Thyroid gland (tissue), 4 donors: ENCODE measurements around the gene GYPA. TPM values are rescaled to one million over a fixed set of nuclear protein-coding genes. Genes with fewer than 3 reads are reported as not detected.
"Not testable (repeated sequence)": the region's sequence is repeated elsewhere in the genome, so short reads cannot be mapped to it uniquely, and the experiment has no call there.

Experiments used
- DNase-seq, 2 donors: peaks; one replicate each; pipeline ENCODE4 v3.0.0-alpha.2; 2019
- H3K27ac ChIP-seq, 3 donors: fragments of 200-600 bp; sonication (generic); 1 replicate in 2 of 3; 2 replicates in 1 of 3; pipeline ENCODE4 v1.5.1; 2016 to 2019; ENCODE audit warnings: mild to moderate bottlenecking in 1 of 3, moderate library complexity in 1 of 3
- H3K27me3 ChIP-seq: fragments of 200-600 bp; sonication (generic); one replicate; pipeline ENCODE4 v1.5.1; 2019
- H3K36me3 ChIP-seq, 2 donors: fragments of 200-600 bp; sonication (generic); one replicate each; pipeline ENCODE4 v1.5.1; 2016 to 2019
- H3K4me1 ChIP-seq, 2 donors: fragments of 200-600 bp; sonication (generic); one replicate each; pipeline ENCODE4 v1.5.1; 2017 to 2019
- H3K4me3 ChIP-seq, 3 donors: fragments of 200-600 bp; sonication (generic); replicated peaks in 1 of 3; 1 replicate in 2 of 3; 2 replicates in 1 of 3; pipeline ENCODE4 v1.5.1; 2016; ENCODE audit warnings: mild to moderate bottlenecking in 1 of 3
- H3K9me3 ChIP-seq: fragments of 200-600 bp; sonication (generic); one replicate; pipeline ENCODE4 v1.5.1; 2017
- WGBS, 2 donors: methylation state at CpG; one replicate each; pipeline ENCODE4 v1.1.5; 2017; 5-methylcytosine and 5-hydroxymethylcytosine counted together
- intact Hi-C: fragments of 100-400 bp; cut with DNase I; formaldehyde crosslinking; loops from one replicate; pipeline ENCODE4 v1.15.1; 2023
- total RNA-seq, 4 donors: library from RNA; depleted of rRNA; stranded (reverse); fragments of >200 nt; gene quantifications; one replicate each; pipeline ENCODE4 v1.2.3, GENCODE V29; 2016

Gene GYPA
- total RNA-seq, 4 donors from 2014 or later, result not detected

DNA sequence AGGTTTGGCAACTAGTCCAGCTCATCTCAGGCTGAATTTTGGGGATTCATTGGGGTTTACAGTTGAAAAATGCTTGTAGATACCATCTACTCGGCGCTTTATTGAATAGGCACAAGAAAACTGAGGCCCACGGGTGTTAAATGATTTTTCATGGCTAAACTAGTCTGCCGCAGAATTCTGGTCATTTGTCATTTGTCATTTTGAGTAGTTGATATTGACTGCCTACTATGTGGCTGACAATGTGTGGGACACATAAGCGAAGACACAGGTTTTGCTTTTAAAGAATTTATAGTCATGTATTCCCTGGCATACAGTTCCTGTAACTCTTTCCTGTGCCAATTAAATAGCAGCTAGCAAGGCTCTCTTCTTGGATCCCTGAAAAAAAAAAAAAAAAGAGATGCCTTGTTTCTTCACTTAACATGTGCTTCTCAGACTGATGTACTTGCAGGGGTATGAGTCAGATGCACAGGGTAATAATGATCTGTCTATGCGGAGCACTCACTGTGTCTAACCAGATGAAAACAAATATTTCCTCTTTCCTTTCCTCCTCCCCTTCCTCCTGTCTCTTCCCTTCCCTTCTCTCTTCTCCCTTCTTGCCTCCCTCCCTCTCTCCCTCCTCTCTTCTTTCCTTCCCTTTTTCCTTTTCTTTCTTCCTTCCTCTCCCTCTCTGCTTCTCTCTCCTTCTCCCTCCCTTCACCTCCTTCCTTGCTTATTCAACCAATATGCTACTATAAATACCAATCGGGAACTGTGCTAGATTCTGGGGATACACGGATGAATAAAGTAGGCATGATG, 3.2 kb downstream of the GYPA start:
- DNase-seq, H3K27ac ChIP-seq, H3K9me3 ChIP-seq, H3K27me3 ChIP-seq, H3K4me1 ChIP-seq, intact Hi-C loops, H3K4me3 ChIP-seq, H3K36me3 ChIP-seq: not testable (repeated sequence)
- WGBS, 2 donors, result 90 to 91% methylated on average over 8 of the region's 8 CpGs

DNA sequence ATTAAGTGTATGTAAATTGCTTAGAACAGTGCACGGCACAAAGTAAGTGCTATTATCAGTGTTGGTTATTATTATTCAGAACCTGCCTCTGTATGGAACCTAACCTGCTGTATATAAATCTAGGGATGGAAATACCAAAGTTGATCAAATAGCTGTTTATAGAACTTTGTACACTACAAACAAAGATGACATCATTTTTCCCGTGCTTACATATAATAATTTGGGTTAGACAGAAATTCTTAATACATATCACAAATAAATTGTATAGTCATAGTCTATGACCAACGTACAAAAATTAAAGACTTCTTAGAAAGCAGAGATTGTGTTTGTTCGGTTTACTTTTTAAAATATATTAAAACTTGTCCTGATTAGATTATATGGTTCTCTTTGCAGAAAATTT, 4.3 kb downstream of the GYPA start:
- H3K27ac ChIP-seq, H3K4me1 ChIP-seq, H3K9me3 ChIP-seq, H3K36me3 ChIP-seq, H3K27me3 ChIP-seq, DNase-seq, H3K4me3 ChIP-seq, intact Hi-C loops: not testable (repeated sequence)
- 90 to 95% methylated on average over 4 of the region's 4 CpGs for WGBS, 2 donors

DNA sequence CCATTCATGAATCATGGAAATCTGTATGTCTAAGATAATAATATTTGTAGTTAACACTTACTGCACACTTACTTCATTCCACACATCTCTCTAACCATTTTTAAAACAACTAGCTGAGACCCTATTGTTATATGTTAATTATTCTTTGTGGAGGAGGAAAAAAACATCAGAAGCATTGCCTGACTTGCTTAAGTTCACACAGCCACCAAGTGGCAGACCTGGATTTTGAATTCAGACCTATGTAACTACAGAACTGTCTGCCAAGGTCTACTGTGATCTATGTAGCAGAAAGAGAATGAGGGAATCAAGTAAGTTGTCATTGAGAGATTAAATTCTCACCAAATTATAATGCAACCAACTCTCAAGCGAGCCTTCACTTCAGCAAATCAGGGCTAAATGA, 10.4 kb downstream of the GYPA start:
- DNase-seq, H3K27me3 ChIP-seq, intact Hi-C loops, H3K36me3 ChIP-seq, H3K4me1 ChIP-seq, H3K27ac ChIP-seq, H3K9me3 ChIP-seq, H3K4me3 ChIP-seq: not testable (repeated sequence)
- WGBS, 2 donors, result 87 to 96% methylated on average over 1 of the region's 1 CpG

DNA sequence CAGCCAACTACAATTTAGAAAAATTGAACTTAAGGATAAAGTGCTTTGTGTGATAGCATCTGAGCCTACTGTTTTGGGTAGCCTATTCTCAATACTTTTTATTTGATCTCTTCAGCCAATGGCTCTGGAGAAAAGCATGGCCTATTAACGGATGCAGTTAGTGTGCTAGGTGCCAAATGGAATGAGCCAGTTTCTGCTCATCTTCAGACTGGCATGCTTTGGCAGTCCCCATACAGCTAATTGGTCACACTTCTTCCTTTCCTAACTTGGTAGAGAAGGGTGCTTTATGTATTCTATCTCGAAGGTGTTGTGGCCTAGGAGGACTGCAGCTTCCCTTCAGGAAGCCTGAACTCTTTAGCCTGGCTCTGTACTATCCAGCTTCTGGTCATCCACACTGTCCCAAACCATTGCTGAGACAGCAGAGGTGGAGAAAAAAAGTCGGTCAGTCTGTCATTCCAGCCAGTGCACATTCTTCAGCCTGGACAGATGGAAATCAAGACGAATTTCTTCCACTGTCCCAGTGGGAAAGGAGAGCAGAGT, 11.1 kb downstream of the GYPA start:
- H3K27ac ChIP-seq, intact Hi-C loops, H3K27me3 ChIP-seq, H3K9me3 ChIP-seq, DNase-seq, H3K4me1 ChIP-seq, H3K4me3 ChIP-seq, H3K36me3 ChIP-seq: not testable (repeated sequence)
- WGBS, 2 donors, result 84 to 85% methylated on average over 4 of the region's 4 CpGs

DNA sequence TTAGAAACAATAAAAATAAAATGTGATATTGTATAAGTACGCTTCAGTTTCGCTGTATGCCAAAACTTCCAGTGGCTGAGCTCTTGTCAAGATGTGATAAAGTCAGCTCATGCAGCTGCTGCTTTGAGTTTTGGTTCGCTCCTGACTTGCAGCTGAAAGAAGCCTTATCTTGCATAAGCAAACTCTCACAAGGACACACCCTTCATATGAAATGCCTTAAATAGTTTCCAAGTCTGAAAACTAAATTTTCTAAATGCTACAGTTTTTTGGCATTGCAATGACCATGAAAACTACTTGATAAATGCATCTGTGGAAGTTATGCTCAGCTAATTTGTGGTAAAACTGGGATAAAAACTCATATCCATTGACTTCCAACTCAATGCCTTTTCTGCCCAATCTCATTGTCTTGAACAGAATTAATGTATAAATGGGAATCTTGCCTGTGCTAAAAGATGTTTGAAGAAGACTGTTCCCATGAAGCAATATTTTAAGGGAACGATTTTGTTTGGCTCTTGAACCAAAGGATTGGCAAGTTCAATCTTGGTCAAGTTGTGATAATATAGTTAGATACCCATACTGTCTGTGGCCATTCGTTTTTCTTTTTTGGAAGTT, 11.7 kb downstream of the GYPA start:
- H3K27me3 ChIP-seq, H3K4me1 ChIP-seq, H3K4me3 ChIP-seq, H3K36me3 ChIP-seq, H3K9me3 ChIP-seq, intact Hi-C loops, H3K27ac ChIP-seq, DNase-seq: not testable (repeated sequence)
- 57 to 72% methylated on average over 3 to 5 of the region's 5 CpGs for WGBS, 2 donors

DNA sequence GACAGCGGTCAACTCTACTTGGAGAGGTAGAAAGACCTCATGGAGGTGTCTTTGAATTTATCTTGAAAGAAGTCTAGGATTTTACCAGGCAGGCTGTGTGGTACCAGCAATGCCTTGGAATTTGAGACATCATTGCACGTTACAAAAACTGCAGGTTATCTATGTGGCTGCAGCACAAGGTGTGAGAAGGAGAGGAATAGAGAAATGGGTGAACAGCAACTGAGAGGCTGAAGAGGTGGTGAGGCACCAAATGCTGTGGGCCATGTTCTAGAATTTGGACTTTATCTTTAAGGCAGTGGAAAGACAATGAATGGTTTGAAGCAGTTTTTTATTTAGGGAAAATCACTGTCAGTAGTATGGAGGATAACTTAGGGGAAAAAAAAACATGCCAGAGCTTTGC, 15.4 kb downstream of the GYPA start:
- DNase-seq, intact Hi-C loops, H3K27me3 ChIP-seq, H3K9me3 ChIP-seq, H3K36me3 ChIP-seq, H3K27ac ChIP-seq, H3K4me3 ChIP-seq, H3K4me1 ChIP-seq: not testable (repeated sequence)
- WGBS, 2 donors, result 47 to 54% methylated on average over 1 of the region's 2 CpGs

DNA sequence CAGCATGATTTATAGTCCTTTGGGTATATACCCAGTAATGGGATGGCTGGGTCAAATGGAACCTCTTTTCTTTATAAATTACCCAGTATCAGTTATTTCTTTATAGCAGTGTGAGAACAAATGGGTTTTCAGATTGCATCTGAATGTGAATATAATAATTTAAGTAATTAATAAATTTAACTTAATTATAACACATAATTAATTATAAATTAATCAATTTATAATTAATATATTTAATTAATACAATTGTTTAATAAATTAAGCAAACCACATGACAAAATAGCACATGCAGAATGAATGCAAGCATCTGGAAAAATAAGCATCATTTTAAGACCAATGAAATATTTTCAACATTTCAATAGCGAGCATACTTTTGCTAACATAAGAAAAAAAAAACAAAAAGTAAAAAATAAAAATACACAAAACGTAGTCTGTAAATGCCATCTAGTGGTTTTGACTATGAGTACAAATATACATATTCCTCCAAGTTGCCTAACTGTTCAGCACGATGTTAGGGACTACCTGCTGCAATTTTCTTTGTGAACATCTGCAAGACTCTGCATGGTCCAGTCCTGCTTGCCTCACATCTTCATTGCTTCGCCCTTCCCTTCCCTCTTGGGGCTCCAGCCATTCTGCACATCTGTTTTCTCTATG, 16.4 kb downstream of the GYPA start:
- H3K36me3 ChIP-seq, intact Hi-C loops: not testable (repeated sequence)
- 72 to 74% methylated on average over 4 of the region's 4 CpGs for WGBS, 2 donors

DNA sequence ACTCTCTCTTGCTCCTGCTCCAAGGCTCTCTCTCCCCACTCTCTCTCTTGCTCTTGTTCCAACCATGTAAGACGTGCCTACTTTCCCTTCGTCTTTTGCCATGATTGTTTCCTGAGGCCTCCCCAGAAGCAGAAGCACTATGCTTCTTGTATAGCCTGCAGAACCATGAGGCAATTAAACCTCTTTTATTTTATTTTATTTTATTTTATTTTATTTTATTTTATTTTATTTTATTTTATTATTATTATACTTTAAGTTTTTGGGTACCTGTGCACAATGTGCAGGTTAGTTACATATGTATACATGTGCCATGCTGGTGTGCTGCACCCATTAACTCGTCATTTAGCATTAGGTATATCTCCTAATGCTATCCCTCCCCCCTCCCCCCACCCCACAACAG, 17.2 kb downstream of the GYPA start:
- 74 to 79% methylated on average over 3 of the region's 3 CpGs for WGBS, 2 donors
- H3K27ac ChIP-seq, H3K4me1 ChIP-seq, intact Hi-C loops, H3K4me3 ChIP-seq, DNase-seq, H3K27me3 ChIP-seq, H3K9me3 ChIP-seq, H3K36me3 ChIP-seq: not testable (repeated sequence)

More for the DNA sequence above, 16.4 kb downstream of the GYPA start:
- DNase-seq, H3K9me3 ChIP-seq, H3K4me3 ChIP-seq, H3K27ac ChIP-seq, H3K27me3 ChIP-seq, H3K4me1 ChIP-seq: not testable (repeated sequence)

DNA sequence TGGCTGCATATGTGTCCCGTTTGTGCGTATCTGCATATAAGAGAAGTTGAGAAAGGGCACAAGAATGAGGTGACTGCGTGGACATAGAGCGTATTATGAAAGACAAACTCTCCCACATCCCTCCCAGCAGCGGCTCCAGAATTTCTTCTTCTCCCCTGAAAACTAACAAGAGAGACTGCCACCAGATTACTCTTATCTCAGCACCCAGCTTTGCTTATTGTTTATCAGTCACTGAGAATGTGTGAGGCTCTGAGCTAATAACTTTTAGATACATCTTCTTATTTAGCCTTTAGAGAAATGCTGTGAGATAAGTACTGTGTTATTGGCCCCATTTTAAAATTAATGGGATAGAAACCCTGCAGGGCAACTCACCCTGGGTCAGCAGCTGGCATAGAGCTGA, 20.8 kb downstream of the GYPA start:
- WGBS, 2 donors, result 86 to 87% methylated on average over 5 of the region's 5 CpGs
- H3K4me3 ChIP-seq, intact Hi-C loops, H3K36me3 ChIP-seq, DNase-seq, H3K27me3 ChIP-seq, H3K27ac ChIP-seq, H3K9me3 ChIP-seq, H3K4me1 ChIP-seq: not testable (repeated sequence)
